HepG2 (cell line): Measurements from ENCODE around the gene PCSK5. TPM values are rescaled to one million over a fixed set of nuclear protein-coding genes. Genes with fewer than 3 reads are reported as not detected.

Experiments used
- ATAC-seq: fragments of 200-7000 bp; cut with Tn5 transposase; 3 replicates; pipeline ENCODE4 v1.9.1; 2020; ENCODE audit warnings: mild to moderate bottlenecking, moderate library complexity
- BruUV-seq: library from RNA; stranded (reverse); fragments of 400-500 nt; replicated peaks from 2 replicates; lab custom pipeline; 2021; lab: Mats Ljungman, UMichigan
- CTCF ChIA-PET: fragments of 300-600 bp; formaldehyde crosslinking; extraction: SDS; loops from one replicate; lab custom pipeline; 2021; ENCODE audit warnings: low total read pairs, inconsistent platforms, low intra/inter-chr PET ratio; lab: Yijun Ruan, JAX
- POLR2A ChIA-PET: fragments of 350-600 bp; sonication (Branson Sonifier 250); formaldehyde crosslinking; loops from one replicate; lab custom pipeline; 2020; ENCODE audit warnings: antibody characterized with exemption, inconsistent platforms; lab: Yijun Ruan, JAX
- DNase-seq: peaks from one replicate; pipeline ENCODE4 v3.0.0-alpha.2; 2015; ENCODE audit warnings: low spot score
- FAIRE-seq: peaks from 3 replicates; lab custom pipeline; 2011; peaks lifted over from hg19 to GRCh38; lab: Jason Lieb, UNC
- H2AFZ ChIP-seq: one replicate; pipeline ENCODE4 v1.6.1; 2011; ENCODE audit warnings: low read length, inconsistent platforms
- H3K27ac ChIP-seq: fragments of 300-600 bp; 3 replicates; pipeline ENCODE4 v1.8.0; 2011; ENCODE audit warnings: mixed run types, mild to moderate bottlenecking, mixed read lengths, low read length, inconsistent platforms; ENCODE audit not compliant: insufficient read depth; ENCODE audit errors: extremely low read length
- H3K27me3 ChIP-seq, 2 experiments: fragments of 200-600 bp in 1 of 2; 2 replicates in 1 of 2; 3 replicates in 1 of 2; pipeline versions ENCODE4 v1.6.0 to v1.8.0; 2011; ENCODE audit warnings: low read length in 2 of 2, mild to moderate bottlenecking in 2 of 2, moderate library complexity in 2 of 2, inconsistent platforms in 1 of 2; ENCODE audit not compliant: insufficient read depth in 2 of 2, control insufficient read depth in 1 of 2
- H3K36me3 ChIP-seq, 2 experiments: fragments of 200-600 bp in 1 of 2; replicated peaks in 1 of 2; 2 replicates in 1 of 2; 3 replicates in 1 of 2; pipeline versions ENCODE4 v1.5.1 to v1.8.0; 2011; ENCODE audit warnings: low read length in 2 of 2, inconsistent platforms in 1 of 2; ENCODE audit not compliant: insufficient read depth in 2 of 2, control insufficient read depth in 1 of 2
- H3K4me1 ChIP-seq: 2 replicates; pipeline ENCODE4 v1.5.1; 2012; ENCODE audit warnings: low read length, inconsistent platforms; ENCODE audit not compliant: insufficient read depth
- H3K4me2 ChIP-seq: 2 replicates; pipeline ENCODE4 v1.6.0; 2011; ENCODE audit warnings: low read depth, low read length, inconsistent platforms
- H3K4me3 ChIP-seq, 3 experiments: fragments of 200-600 bp in 1 of 3; sonication (generic), shearing (Covaris generic) in 1 of 3; replicated peaks in 1 of 3; 2 replicates each; pipeline ENCODE4 v1.5.1; 2011 to 2016; ENCODE audit warnings: low read length in 3 of 3, inconsistent platforms in 2 of 3, low read depth in 2 of 3, mild to moderate bottlenecking in 2 of 3, control low read depth in 1 of 3, mixed read lengths in 1 of 3; ENCODE audit not compliant: insufficient read depth in 1 of 3
- H3K79me2 ChIP-seq: one replicate; pipeline ENCODE4 v1.6.1; 2011; ENCODE audit warnings: low read length, inconsistent platforms; ENCODE audit not compliant: insufficient read depth
- H3K9ac ChIP-seq: 2 replicates; pipeline ENCODE4 v1.6.0; 2011; ENCODE audit warnings: mild to moderate bottlenecking, low read depth, low read length, inconsistent platforms; ENCODE audit not compliant: insufficient read depth
- H3K9me3 ChIP-seq: 2 replicates; pipeline ENCODE4 v1.5.1; 2012; ENCODE audit warnings: mild to moderate bottlenecking, low read length
- H4K20me1 ChIP-seq: 2 replicates; pipeline ENCODE4 v1.6.0; 2011; ENCODE audit warnings: inconsistent platforms, mild to moderate bottlenecking, low read length, moderate library complexity; ENCODE audit not compliant: insufficient read depth
- ARID4A ChIP-seq: sonication (generic); formaldehyde crosslinking; IDR thresholded peaks from 2 replicates; pipeline ENCODE4 v1.5.0; 2020; ENCODE audit warnings: mild to moderate bottlenecking, missing genetic modification reagents, borderline replicate concordance
- FOXA1 ChIP-seq, 2 experiments: fragments of 450-650 bp in 1 of 2; sonication (generic) in 1 of 2; formaldehyde crosslinking in 1 of 2; IDR thresholded peaks; 2 replicates each; pipeline versions ENCODE4 v1.4.0 to v1.6.1; 2016 to 2020; ENCODE audit warnings: missing genetic modification reagents in 1 of 2
- GZF1 ChIP-seq: sonication (generic); formaldehyde crosslinking; IDR thresholded peaks from 2 replicates; pipeline ENCODE4 v1.5.1; 2020; ENCODE audit warnings: mild to moderate bottlenecking, missing genetic modification reagents
- HNRNPH1 ChIP-seq: fragments of 200-400 bp; formaldehyde crosslinking; optimal IDR thresholded peaks from 2 replicates; pipeline ENCODE3; 2017; ENCODE audit warnings: mild to moderate bottlenecking, low read depth, low read length
- NFE2 ChIP-seq: sonication (generic); formaldehyde crosslinking; IDR thresholded peaks from 2 replicates; pipeline ENCODE4 v1.4.0; 2020; ENCODE audit warnings: missing genetic modification reagents
- RORA ChIP-seq: sonication (generic); formaldehyde crosslinking; IDR thresholded peaks from 2 replicates; pipeline ENCODE4 v1.5.0; 2020; ENCODE audit warnings: mild to moderate bottlenecking, missing genetic modification reagents, moderate library complexity
- SIN3A ChIP-seq: IDR thresholded peaks from 2 replicates; pipeline ENCODE4 v1.6.1; 2011; ENCODE audit warnings: low read depth, mild to moderate bottlenecking, control low read depth, low read length, borderline replicate concordance
- SMAD1 ChIP-seq: sonication (generic); formaldehyde crosslinking; IDR thresholded peaks from 2 replicates; pipeline ENCODE4 v1.4.0; 2020; ENCODE audit warnings: missing genetic modification reagents, low read depth, mild to moderate bottlenecking, borderline replicate concordance
- ZNF337 ChIP-seq: sonication (generic); formaldehyde crosslinking; IDR thresholded peaks from 2 replicates; pipeline ENCODE4 v1.5.1; 2020; ENCODE audit warnings: missing genetic modification reagents, low read depth, mild to moderate bottlenecking, borderline replicate concordance
- ZNF558 ChIP-seq: sonication (generic); formaldehyde crosslinking; IDR thresholded peaks from 2 replicates; pipeline ENCODE4 v1.9.0; 2022; ENCODE audit warnings: mild to moderate bottlenecking, missing genetic modification reagents, borderline replicate concordance
- ZNF605 ChIP-seq: sonication (generic); formaldehyde crosslinking; IDR thresholded peaks from 2 replicates; pipeline ENCODE4 v1.8.0; 2022; ENCODE audit warnings: mild to moderate bottlenecking, missing genetic modification reagents
- ZNF678 ChIP-seq: sonication (generic); formaldehyde crosslinking; IDR thresholded peaks from 2 replicates; pipeline ENCODE4 v1.4.0; 2020; ENCODE audit warnings: mild to moderate bottlenecking, missing genetic modification reagents
- ZNF691 ChIP-seq: sonication (generic); formaldehyde crosslinking; IDR thresholded peaks from 2 replicates; pipeline ENCODE4 v1.4.0; 2020; ENCODE audit warnings: missing genetic modification reagents, low read depth, mild to moderate bottlenecking, borderline replicate concordance
- ZSCAN12 ChIP-seq: sonication (generic); formaldehyde crosslinking; IDR thresholded peaks from 2 replicates; pipeline ENCODE4 v1.9.0; 2021; ENCODE audit warnings: mild to moderate bottlenecking, missing genetic modification reagents
- ZSCAN22 ChIP-seq: sonication (generic); formaldehyde crosslinking; IDR thresholded peaks from 2 replicates; pipeline ENCODE4 v1.4.0; 2020; ENCODE audit warnings: mild to moderate bottlenecking, missing genetic modification reagents
- WGBS: methylation state at CpG from one replicate; pipeline ENCODE4 v1.1.6; 2017; ENCODE audit warnings: low lambda C conversion rate; 5-methylcytosine and 5-hydroxymethylcytosine counted together
- in situ Hi-C: cut with HindIII; loops from 2 replicates; pipeline ENCODE4 v1.10.0; 2017; ENCODE audit warnings: low pct_unique_long_range_greater_than_20kb; ENCODE audit not compliant: extremely low pct_ligation_motif_present
- intact Hi-C: fragments of 100-400 bp; cut with micrococcal nuclease; formaldehyde crosslinking; loops from one replicate; pipeline ENCODE4 v1.10.0; 2022; ENCODE audit not compliant: unreplicated experiment
- polyA plus RNA-seq, 8 experiments: library from polyadenylated mRNA; depleted of rRNA in 3 of 8; stranded (reverse) in 7 of 8; unstranded in 1 of 8; fragments of >200 nt; fragmentation: Illumina TruSeq in 4 of 8; extraction: Trizol in 4 of 8; gene quantifications; 2 replicates each; pipeline versions ENCODE4 v1.2.1 to v1.2.3, GENCODE V29; 2011 to 2016; ENCODE audit warnings: low read depth in 4 of 8, missing spikeins in 1 of 8, mixed read lengths in 1 of 8; ENCODE audit not compliant: insufficient read depth in 1 of 8
- total RNA-seq, 5 experiments: library from RNA; depleted of rRNA; stranded (reverse); fragments of >200 nt; fragmentation: Illumina TruSeq; extraction: Trizol; gene quantifications; 2 replicates each; pipeline ENCODE4 v1.2.3, GENCODE V29; 2016; ENCODE audit warnings: low read depth in 1 of 5

The PCSK5 gene
- total and polyA plus RNA-seq, 2 of the 13 experiments (the other 11 are each of a cell fraction or from before 2014, with no cell fraction given), result 0.55 to 0.66 TPM

GRCh38 chr9:75947233-75947632 is 56.8 kb downstream of the PCSK5 start:
- DNase-seq (no peak), ATAC-seq (no peak), FAIRE-seq (no peak)
- BruUV-seq, result no TSS peak
- no peak overlapping the region for H3K9ac ChIP-seq
- H3K4me3 ChIP-seq, result no peak overlapping the region
- no peaks in the 10 kb centered on the region for H3K27me3 ChIP-seq
- H2AFZ ChIP-seq, result no peak overlapping the region
- 34% methylated on average over 2 of the region's 2 CpGs for WGBS
- no peak overlapping the region for H3K4me2 ChIP-seq
- H3K9me3 ChIP-seq, result no peaks in the 10 kb centered on the region
- in situ Hi-C loops, result no loop called here
- intact Hi-C loops, result no loop called here
- POLR2A ChIA-PET, result no interaction called here
- peaks cover 10% of the 10 kb centered on the region for H3K4me1 ChIP-seq
- no peaks in the 10 kb centered on the region for H4K20me1 ChIP-seq
- CTCF ChIA-PET, result no interaction called here
- H3K79me2 ChIP-seq, result no peaks in the 10 kb centered on the region
- no peaks in the 10 kb centered on the region for H3K36me3 ChIP-seq
- no peak overlapping the region for H3K27ac ChIP-seq
- TF ChIP-seq ARID4A (CRISPR knock-in tag) (no peak), SMAD1 (CRISPR knock-in tag) (no peak), FOXA1 (IDR thresholded peaks at IDR 0.05) (no peak), FOXA1 (CRISPR knock-in tag; IDR thresholded peaks at IDR 0.05) (no peak), GZF1 (no peak), ZNF678 (CRISPR knock-in tag) (no peak), ZSCAN12 (CRISPR knock-in tag) (no peak), ZNF558 (CRISPR knock-in tag) (no peak), SIN3A (no peak), ZNF605 (CRISPR knock-in tag) (no peak), ZNF691 (CRISPR knock-in tag) (no peak), HNRNPH1 (no peak), ZSCAN22 (CRISPR knock-in tag) (no peak), RORA (no peak), ZNF337 (CRISPR knock-in tag) (no peak), NFE2 (no peak)
